ENCODE data around the gene ORC3. TPM values are rescaled to one million over a fixed set of nuclear protein-coding genes. Genes with fewer than 3 reads are reported as not detected.

Gene ORC3
- polyA plus RNA-seq, 4 donors = 37.7 to 45.4 (median 42.3) TPM

Other genes starting within 250 kb of the ORC3 start
- gene C6orf163, start 245.3 kb upstream of the ORC3 start, polyA plus RNA-seq (ENCODE audit: insufficient read length in 4 of 4) = 1 to 10 TPM; 2.0 to 3.3 (median 2.7) TPM
- gene CFAP206, start 182.2 kb upstream of the ORC3 start, polyA plus RNA-seq (ENCODE audit: insufficient read length in 4 of 4) = 1 to 10 TPM; 2.4 to 4.8 (median 3.2) TPM
- 10 to 100 TPM; 44.8 to 53.7 (median 49.5) TPM for gene SLC35A1, start 117.2 kb upstream of the ORC3 start, polyA plus RNA-seq (ENCODE audit: insufficient read length in 4 of 4)
- gene RARS2, start 148 bp upstream of the ORC3 start, polyA plus RNA-seq (ENCODE audit: insufficient read length in 4 of 4) = 10 to 100 TPM; 52.3 to 63.9 (median 61.5) TPM
- 10 to 100 TPM; 62.9 to 74.4 (median 71.1) TPM for gene AKIRIN2, start 112.1 kb downstream of the ORC3 start, polyA plus RNA-seq (ENCODE audit: insufficient read length in 4 of 4)

Data from right renal pelvis (tissue), 4 donors.